Mesenchymal stem cell (in vitro differentiated cells and primary cell): ENCODE results near the gene GRIN1.

ENCODE experiments used
- DNase-seq: peaks from one replicate; pipeline ENCODE4 v3.0.0-alpha.2; 2013
- H2AFZ ChIP-seq: one replicate; pipeline ENCODE4 v1.6.1; 2013; ENCODE audit warnings: low read depth, mild to moderate bottlenecking, control low read depth, inconsistent platforms, low read length, moderate library complexity
- H2AK5ac ChIP-seq: 2 replicates; pipeline ENCODE4 v1.6.1; 2013; ENCODE audit warnings: low read length, moderate library complexity, mild to moderate bottlenecking, inconsistent platforms; ENCODE audit not compliant: severe bottlenecking
- H2BK120ac ChIP-seq: one replicate; pipeline ENCODE4 v1.6.1; 2013; ENCODE audit warnings: low read depth, mild to moderate bottlenecking, inconsistent platforms, low read length, moderate library complexity
- H2BK12ac ChIP-seq, 2 experiments: one replicate each; pipeline ENCODE4 v1.6.1; 2013; ENCODE audit warnings: inconsistent platforms in 2 of 2, low read length in 2 of 2, mild to moderate bottlenecking in 2 of 2, moderate library complexity in 2 of 2, control low read depth in 1 of 2
- H2BK15ac ChIP-seq: one replicate; pipeline ENCODE4 v1.6.1; 2013; ENCODE audit warnings: mild to moderate bottlenecking, low read depth, inconsistent platforms; ENCODE audit not compliant: poor library complexity, severe bottlenecking
- H2BK5ac ChIP-seq: 2 replicates; pipeline ENCODE4 v1.6.1; 2013; ENCODE audit warnings: low read depth, mild to moderate bottlenecking, low read length, control low read depth, inconsistent platforms; ENCODE audit not compliant: poor library complexity, severe bottlenecking
- H3K14ac ChIP-seq, 2 experiments: one replicate each; pipeline ENCODE4 v1.6.1; 2013; ENCODE audit warnings: inconsistent platforms in 2 of 2, low read length in 2 of 2, control low read depth in 1 of 2, mild to moderate bottlenecking in 1 of 2, moderate library complexity in 1 of 2
- H3K18ac ChIP-seq, 2 experiments: one replicate each; pipeline ENCODE4 v1.6.1; 2013; ENCODE audit warnings: inconsistent platforms in 2 of 2, low read length in 2 of 2, control low read depth in 1 of 2, low read depth in 1 of 2, mild to moderate bottlenecking in 1 of 2
- H3K23ac ChIP-seq, 2 experiments: one replicate each; pipeline ENCODE4 v1.6.1; 2013; ENCODE audit warnings: inconsistent platforms in 2 of 2, low read length in 2 of 2, mild to moderate bottlenecking in 2 of 2, moderate library complexity in 2 of 2, control low read depth in 1 of 2
- H3K27ac ChIP-seq: 2 replicates; pipeline ENCODE4 v1.5.1; 2013; ENCODE audit warnings: mild to moderate bottlenecking, moderate library complexity, low read length, control low read depth, inconsistent platforms; ENCODE audit not compliant: poor library complexity, severe bottlenecking
- H3K27me3 ChIP-seq, 2 experiments: 2 replicates each; pipeline versions ENCODE4 v1.6.1 to v1.7.0; 2013; ENCODE audit warnings: low read length in 2 of 2, mild to moderate bottlenecking in 2 of 2, moderate library complexity in 2 of 2, control low read depth in 1 of 2, inconsistent platforms in 1 of 2; ENCODE audit not compliant: control insufficient read depth in 1 of 2, insufficient read depth in 1 of 2
- H3K36me3 ChIP-seq, 2 experiments: 2 replicates each; pipeline versions ENCODE4 v1.6.1 to v1.7.0; 2013; ENCODE audit warnings: low read length in 2 of 2, control low read depth in 1 of 2, inconsistent platforms in 1 of 2, low read depth in 1 of 2, mild to moderate bottlenecking in 1 of 2; ENCODE audit not compliant: insufficient read depth in 2 of 2, control insufficient read depth in 1 of 2
- H3K4ac ChIP-seq, 2 experiments: one replicate each; pipeline ENCODE4 v1.6.1; 2013; ENCODE audit warnings: inconsistent platforms in 2 of 2, low read length in 2 of 2, mild to moderate bottlenecking in 2 of 2, moderate library complexity in 2 of 2, control low read depth in 1 of 2, low read depth in 1 of 2
- H3K4me1 ChIP-seq: 2 replicates; pipeline ENCODE4 v1.6.1; 2013; ENCODE audit warnings: low read depth, low read length, control low read depth; ENCODE audit not compliant: control insufficient read depth, insufficient read depth
- H3K4me2 ChIP-seq: 2 replicates; pipeline ENCODE4 v1.6.1; 2013; ENCODE audit warnings: low read length, mild to moderate bottlenecking, inconsistent platforms; ENCODE audit not compliant: poor library complexity, severe bottlenecking
- H3K4me3 ChIP-seq, 2 experiments: 2 replicates each; pipeline versions ENCODE4 v1.5.1 to v1.7.0; 2013; ENCODE audit warnings: low read length in 2 of 2, mild to moderate bottlenecking in 2 of 2, control low read depth in 1 of 2, low read depth in 1 of 2; ENCODE audit not compliant: insufficient read depth in 1 of 2
- H3K79me1 ChIP-seq: replicated peaks from 2 replicates; pipeline ENCODE4 v1.6.1; 2013; ENCODE audit warnings: mild to moderate bottlenecking, control low read depth, low read length, inconsistent platforms; ENCODE audit not compliant: poor library complexity, severe bottlenecking
- H3K9ac ChIP-seq: 2 replicates; pipeline ENCODE4 v1.7.0; 2013; ENCODE audit warnings: mild to moderate bottlenecking, low read length, moderate library complexity
- H3K9me3 ChIP-seq: 2 replicates; pipeline ENCODE4 v1.7.0; 2013; ENCODE audit warnings: mild to moderate bottlenecking, low read length; ENCODE audit not compliant: control insufficient read depth
- H4K8ac ChIP-seq: one replicate; pipeline ENCODE4 v1.6.1; 2013; ENCODE audit warnings: inconsistent platforms, mild to moderate bottlenecking, low read length, moderate library complexity
- H4K91ac ChIP-seq: one replicate; pipeline ENCODE4 v1.6.1; 2013; ENCODE audit warnings: mild to moderate bottlenecking, low read length, inconsistent platforms
- WGBS: methylation state at CpG from one replicate; pipeline ENCODE4 v1.1.7; 2013; ENCODE audit warnings: mixed read lengths; 5-methylcytosine and 5-hydroxymethylcytosine counted together

Gene GRIN1

DNA sequence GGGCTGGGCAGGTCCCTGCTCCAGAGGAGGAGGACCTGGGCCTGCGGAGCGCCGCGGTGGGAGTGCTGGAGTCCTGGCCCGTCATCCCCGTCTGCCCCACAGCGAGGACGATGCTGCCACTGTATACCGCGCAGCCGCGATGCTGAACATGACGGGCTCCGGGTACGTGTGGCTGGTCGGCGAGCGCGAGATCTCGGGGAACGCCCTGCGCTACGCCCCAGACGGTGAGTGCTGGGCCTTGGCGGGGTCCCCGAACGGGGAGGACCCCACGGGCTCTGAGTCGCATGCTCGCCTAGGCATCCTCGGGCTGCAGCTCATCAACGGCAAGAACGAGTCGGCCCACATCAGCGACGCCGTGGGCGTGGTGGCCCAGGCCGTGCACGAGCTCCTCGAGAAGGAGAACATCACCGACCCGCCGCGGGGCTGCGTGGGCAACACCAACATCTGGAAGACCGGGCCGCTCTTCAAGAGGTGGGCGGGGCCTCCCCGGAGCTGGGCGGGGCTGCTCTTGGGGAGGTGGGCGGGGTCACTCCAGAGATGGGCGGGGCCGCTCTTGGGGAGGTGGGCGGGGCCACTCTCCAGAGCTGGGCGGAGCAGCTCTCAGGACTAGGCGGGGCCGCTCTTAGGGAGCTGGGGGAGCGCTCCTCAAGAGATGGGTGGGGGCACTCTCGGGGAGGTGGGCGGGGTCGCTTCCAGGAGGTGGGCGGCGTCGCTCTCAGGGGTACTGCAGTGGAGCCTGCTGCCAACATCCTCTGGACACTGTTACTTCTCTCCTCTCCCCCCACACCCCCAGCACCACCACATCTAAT, 17.8 kb downstream of the GRIN1 start:
- H3K18ac ChIP-seq = no peak overlapping the region
- H2BK120ac ChIP-seq = no peak overlapping the region
- H2AK5ac ChIP-seq = no peak overlapping the region
- H3K14ac ChIP-seq = no peak overlapping the region
- no peak overlapping the region for H3K23ac ChIP-seq
- peaks cover 10% of the 10 kb centered on the region for H3K4me1 ChIP-seq
- H2BK15ac ChIP-seq = no peak overlapping the region
- H3K4ac ChIP-seq = no peak overlapping the region
- 12% methylated on average over 61 of the region's 65 CpGs for WGBS
- no peaks in the 10 kb centered on the region for H3K9me3 ChIP-seq
- H2AFZ ChIP-seq = no peak overlapping the region
- H4K91ac ChIP-seq = no peak overlapping the region
- H3K27me3 ChIP-seq = peaks cover 61 to 66% of the 10 kb centered on the region in 2 experiments
- H3K4me3 ChIP-seq = peak overlapping the region in 1 of 2 experiments; percentile 68
- H3K36me3 ChIP-seq = peaks cover 0 to 4% of the 10 kb centered on the region in 2 experiments
- no peak overlapping the region for H3K27ac ChIP-seq
- DNase-seq = peak; percentile 33
- no peak overlapping the region for H2BK5ac ChIP-seq
- no peak overlapping the region for H2BK12ac ChIP-seq
- no peaks in the 10 kb centered on the region for H3K79me1 ChIP-seq
- H3K4me2 ChIP-seq = peak overlapping the region; percentile 50
- peak overlapping the region; percentile 15 for H3K9ac ChIP-seq
- H4K8ac ChIP-seq = no peak overlapping the region

DNA sequence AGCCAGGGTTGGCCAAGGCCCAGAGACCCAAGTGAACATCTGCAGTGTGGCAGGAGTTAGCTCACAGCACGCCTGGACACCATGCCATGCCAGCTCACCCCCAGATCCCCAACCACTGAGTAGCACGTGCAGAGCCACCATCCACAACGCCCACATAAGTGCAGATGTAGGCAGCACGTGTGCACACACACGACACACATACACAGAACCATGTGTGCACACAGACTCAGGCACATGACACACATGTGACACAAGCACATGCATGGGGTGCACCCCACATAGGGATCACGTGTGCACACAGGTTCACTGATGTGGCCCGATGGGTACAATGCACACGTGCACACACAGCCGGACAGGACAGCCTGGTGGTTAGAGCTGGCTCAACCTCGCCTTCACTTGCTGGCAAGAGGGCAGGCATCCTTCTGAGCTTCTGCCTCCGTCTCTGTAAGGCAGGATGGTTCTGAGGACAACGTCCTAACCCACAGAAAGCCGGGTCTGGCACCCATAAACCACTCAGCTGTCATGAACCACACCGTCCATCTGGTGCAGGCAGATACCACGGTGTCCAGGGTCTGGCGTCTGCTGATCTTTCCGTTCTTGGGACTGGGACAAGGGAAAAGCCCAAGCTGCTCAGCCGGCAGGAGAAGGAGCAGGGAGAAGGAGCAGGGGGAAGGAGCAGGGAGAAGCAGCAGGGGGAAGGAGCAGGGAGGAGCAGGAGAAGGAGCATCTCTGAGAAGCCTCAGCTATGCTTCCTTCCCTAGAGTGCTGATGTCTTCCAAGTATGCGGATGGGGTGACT, 18.9 kb downstream of the GRIN1 start:
- no peak overlapping the region for H4K8ac ChIP-seq
- H2BK12ac ChIP-seq = no peak overlapping the region
- H3K9me3 ChIP-seq = no peaks in the 10 kb centered on the region
- DNase-seq = no peak
- no peak overlapping the region for H3K27ac ChIP-seq
- no peak overlapping the region for H2BK15ac ChIP-seq
- 80% methylated on average over 18 of the region's 19 CpGs for WGBS
- H3K14ac ChIP-seq = no peak overlapping the region
- no peak overlapping the region for H3K23ac ChIP-seq
- peaks cover 0 to 4% of the 10 kb centered on the region in 2 experiments for H3K36me3 ChIP-seq
- no peak overlapping the region for H3K4me3 ChIP-seq
- no peak overlapping the region for H2AK5ac ChIP-seq
- H3K4ac ChIP-seq = no peak overlapping the region
- no peak overlapping the region for H4K91ac ChIP-seq
- no peak overlapping the region for H2BK120ac ChIP-seq
- no peaks in the 10 kb centered on the region for H3K79me1 ChIP-seq
- H3K4me2 ChIP-seq = no peak overlapping the region
- no peak overlapping the region for H2BK5ac ChIP-seq
- H2AFZ ChIP-seq = no peak overlapping the region
- H3K27me3 ChIP-seq = peaks cover 70 to 77% of the 10 kb centered on the region in 2 experiments
- peaks cover 21% of the 10 kb centered on the region for H3K4me1 ChIP-seq
- H3K9ac ChIP-seq = no peak overlapping the region
- H3K18ac ChIP-seq = no peak overlapping the region

DNA sequence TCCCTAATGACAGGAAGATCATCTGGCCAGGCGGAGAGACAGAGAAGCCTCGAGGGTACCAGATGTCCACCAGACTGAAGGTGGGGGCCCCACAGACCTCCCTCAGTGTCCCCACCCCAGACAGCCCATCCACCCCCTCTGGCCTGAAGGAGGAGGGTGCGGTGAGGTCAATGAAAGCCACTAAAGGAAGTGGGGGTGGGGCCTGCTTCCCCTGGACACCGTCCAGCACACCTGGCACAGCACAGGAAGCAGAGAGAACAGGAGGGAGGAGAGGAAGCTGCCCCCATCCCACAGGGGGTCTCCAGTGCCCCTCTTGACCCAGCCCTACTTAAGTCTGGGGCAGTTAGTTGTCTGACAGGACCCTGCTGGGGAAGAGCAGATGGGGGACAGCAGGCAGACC, 19.7 kb downstream of the GRIN1 start:
- H3K14ac ChIP-seq = no peak overlapping the region
- no peak overlapping the region for H3K27ac ChIP-seq
- H2AFZ ChIP-seq = no peak overlapping the region
- no peak overlapping the region for H3K4me2 ChIP-seq
- H4K8ac ChIP-seq = no peak overlapping the region
- H3K36me3 ChIP-seq = peaks cover 0 to 4% of the 10 kb centered on the region in 2 experiments
- peaks cover 77 to 85% of the 10 kb centered on the region in 2 experiments for H3K27me3 ChIP-seq
- DNase-seq = no peak
- H2BK120ac ChIP-seq = no peak overlapping the region
- H2AK5ac ChIP-seq = no peak overlapping the region
- H3K23ac ChIP-seq = no peak overlapping the region
- no peak overlapping the region for H2BK15ac ChIP-seq
- H2BK12ac ChIP-seq = no peak overlapping the region
- H3K18ac ChIP-seq = no peak overlapping the region
- H3K4me1 ChIP-seq = peaks cover 27% of the 10 kb centered on the region
- H4K91ac ChIP-seq = no peak overlapping the region
- H3K4ac ChIP-seq = no peak overlapping the region
- H3K79me1 ChIP-seq = no peaks in the 10 kb centered on the region
- no peak overlapping the region for H3K9ac ChIP-seq
- no peaks in the 10 kb centered on the region for H3K9me3 ChIP-seq
- no peak overlapping the region for H2BK5ac ChIP-seq
- 45% methylated on average over 2 of the region's 4 CpGs for WGBS
- H3K4me3 ChIP-seq = no peak overlapping the region
